HepG2 (cell line): Measurements from ENCODE around the gene CXCR1. TPM values are rescaled to one million over a fixed set of nuclear protein-coding genes. Genes with fewer than 3 reads are reported as not detected.

Experiments used
- CBFB ChIP-seq: sonication (generic); formaldehyde crosslinking; IDR thresholded peaks from 2 replicates; pipeline ENCODE4 v1.4.0; 2020; ENCODE audit warnings: missing genetic modification reagents
- CC2D1A ChIP-seq: sonication (generic); formaldehyde crosslinking; IDR thresholded peaks from 2 replicates; pipeline ENCODE4 v1.8.1; 2023; ENCODE audit warnings: mild to moderate bottlenecking, missing genetic modification reagents
- CHD4 ChIP-seq: fragments of 200-600 bp; sonication (generic); IDR thresholded peaks from 2 replicates; pipeline ENCODE4 v1.7.0; 2017; ENCODE audit warnings: mild to moderate bottlenecking, low read length, borderline replicate concordance
- CREB1 ChIP-seq, 2 experiments: fragments of 450-650 bp in 1 of 2; IDR thresholded peaks; 2 replicates each; pipeline ENCODE4 v1.6.1; 2016 to 2017; ENCODE audit warnings: control low read depth in 1 of 2, mild to moderate bottlenecking in 1 of 2, missing compliant biosample characterization in 1 of 2, missing genetic modification characterization in 1 of 2
- HNF4G ChIP-seq, 2 experiments: sonication (generic) in 1 of 2; formaldehyde crosslinking in 1 of 2; IDR thresholded peaks; 2 replicates each; pipeline versions ENCODE4 v1.4.0 to v1.6.1; 2011 to 2020; ENCODE audit warnings: borderline replicate concordance in 2 of 2, low read depth in 2 of 2, mild to moderate bottlenecking in 2 of 2, low read length in 1 of 2, missing genetic modification reagents in 1 of 2, moderate library complexity in 1 of 2
- HNRNPH1 ChIP-seq: fragments of 200-400 bp; formaldehyde crosslinking; optimal IDR thresholded peaks from 2 replicates; pipeline ENCODE3; 2017; ENCODE audit warnings: mild to moderate bottlenecking, low read depth, low read length
- MAFK ChIP-seq, 2 experiments: IDR thresholded peaks in 1 of 2; conservative IDR thresholded peaks in 1 of 2; 2 replicates each; pipeline ENCODE4 v1.6.1; 2011; ENCODE audit warnings: improper control_type of control experiment in 2 of 2, low read length in 2 of 2
- PTBP1 ChIP-seq: fragments of 200-400 bp; formaldehyde crosslinking; IDR thresholded peaks from 2 replicates; pipeline ENCODE4 v1.6.1; 2018; ENCODE audit warnings: low read length, low read depth; ENCODE audit not compliant: poor library complexity, severe bottlenecking
- RELA ChIP-seq: sonication (generic); formaldehyde crosslinking; IDR thresholded peaks from 2 replicates; pipeline ENCODE4 v1.4.0; 2020; ENCODE audit warnings: missing genetic modification reagents
- REXO4 ChIP-seq: sonication (generic); formaldehyde crosslinking; IDR thresholded peaks from 2 replicates; pipeline ENCODE4 v1.8.0; 2022; ENCODE audit warnings: missing genetic modification reagents, mild to moderate bottlenecking, borderline replicate concordance
- RFX3 ChIP-seq: IDR thresholded peaks from 2 replicates; pipeline ENCODE4 v1.6.1; 2016; ENCODE audit warnings: missing biosample characterization, missing genetic modification reagents
- SIN3B ChIP-seq: fragments of 150-350 bp; IDR thresholded peaks from 2 replicates; pipeline ENCODE4 v1.6.1; 2014; ENCODE audit warnings: low read length
- SOX6 ChIP-seq, 2 experiments: fragments of 450-650 bp in 1 of 2; sonication (generic) in 1 of 2; formaldehyde crosslinking in 1 of 2; IDR thresholded peaks; 2 replicates each; pipeline versions ENCODE4 v1.4.0 to v1.6.1; 2017 to 2020; ENCODE audit warnings: antibody characterized with exemption in 1 of 2, mild to moderate bottlenecking in 1 of 2, missing genetic modification reagents in 1 of 2
- TEAD2 ChIP-seq: sonication (generic); formaldehyde crosslinking; IDR thresholded peaks from 2 replicates; pipeline ENCODE4 v1.9.0; 2021; ENCODE audit warnings: missing genetic modification reagents
- ZNF317 ChIP-seq: sonication (generic); formaldehyde crosslinking; IDR thresholded peaks from 2 replicates; pipeline ENCODE4 v1.5.0; 2020; ENCODE audit warnings: mild to moderate bottlenecking, missing genetic modification reagents
- polyA plus RNA-seq, 8 experiments: library from polyadenylated mRNA; depleted of rRNA in 3 of 8; stranded (reverse) in 7 of 8; unstranded in 1 of 8; fragments of >200 nt; fragmentation: Illumina TruSeq in 4 of 8; extraction: Trizol in 4 of 8; gene quantifications; 2 replicates each; pipeline versions ENCODE4 v1.2.1 to v1.2.3, GENCODE V29; 2011 to 2016; ENCODE audit warnings: low read depth in 4 of 8, missing spikeins in 1 of 8, mixed read lengths in 1 of 8; ENCODE audit not compliant: insufficient read depth in 1 of 8
- total RNA-seq, 5 experiments: library from RNA; depleted of rRNA; stranded (reverse); fragments of >200 nt; fragmentation: Illumina TruSeq; extraction: Trizol; gene quantifications; 2 replicates each; pipeline ENCODE4 v1.2.3, GENCODE V29; 2016; ENCODE audit warnings: low read depth in 1 of 5
- TF ChIP-seq, protein P1 (sequence below): sonication (generic); formaldehyde crosslinking; IDR thresholded peaks from one replicate; pipeline ENCODE4 v1.5.1; 2020; ENCODE audit warnings: mild to moderate bottlenecking, missing genetic modification reagents; ENCODE audit errors: not compliant biosample characterization
- TF ChIP-seq, protein P2 (sequence below): sonication (generic); formaldehyde crosslinking; IDR thresholded peaks from 2 replicates; pipeline ENCODE4 v1.4.0; 2020; ENCODE audit warnings: low read depth, missing genetic modification reagents

The CXCR1 gene
- total and polyA plus RNA-seq, 2 of the 13 experiments (the other 11 are each of a cell fraction or from before 2014, with no cell fraction given): not detected

DNA sequence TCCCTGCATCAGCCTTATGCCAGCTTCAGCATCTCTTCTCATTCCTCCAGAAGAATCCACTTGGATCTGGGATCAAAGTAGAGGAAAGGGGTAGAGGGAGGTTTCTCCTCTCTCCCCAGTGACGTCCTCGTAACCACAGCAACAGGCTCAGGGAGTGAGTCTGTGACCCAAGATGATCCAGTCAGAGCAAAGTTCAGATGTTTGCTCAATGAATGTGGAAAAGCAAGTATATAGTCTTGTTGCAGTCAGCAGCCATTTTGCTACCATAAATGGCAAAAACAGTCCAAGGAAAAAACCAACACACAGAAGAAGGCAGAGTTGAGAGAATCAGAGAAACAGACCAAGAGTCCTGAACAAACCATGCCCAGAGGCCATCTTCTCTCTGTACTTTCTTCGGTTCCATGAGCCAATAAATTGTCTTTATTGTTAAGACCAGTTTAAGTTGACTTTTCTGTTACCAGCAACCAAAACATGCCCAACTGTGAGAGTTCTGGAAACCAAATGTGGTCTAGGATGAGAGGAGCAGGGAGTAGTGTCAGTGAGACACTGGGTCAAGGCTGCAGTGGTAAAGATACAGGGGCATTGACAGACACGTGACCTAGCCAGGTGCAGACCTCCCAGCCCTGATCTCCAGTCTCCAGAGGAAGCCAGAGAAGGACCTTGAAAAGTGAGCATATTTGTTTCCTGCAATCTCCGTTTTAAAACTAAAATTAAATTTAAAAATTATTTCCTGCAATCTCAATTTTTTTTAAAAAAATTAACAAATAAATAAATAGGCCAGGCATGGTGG lies 3.2 kb upstream of the CXCR1 start (continued):
- TF ChIP-seq HNF4G (IDR thresholded peaks at IDR 0.05; ENCODE audit: borderline replicate concordance, low read depth, low read length): 0 out of 2 replicates have a peak, but pooled peaks have one; percentile 19
- no peak for TF ChIP-seq HNF4G (CRISPR knock-in tag; IDR thresholded peaks at IDR 0.05; ENCODE audit: borderline replicate concordance, low read depth)
- TF ChIP-seq CHD4: no peak
- TF ChIP-seq, protein P1, sequence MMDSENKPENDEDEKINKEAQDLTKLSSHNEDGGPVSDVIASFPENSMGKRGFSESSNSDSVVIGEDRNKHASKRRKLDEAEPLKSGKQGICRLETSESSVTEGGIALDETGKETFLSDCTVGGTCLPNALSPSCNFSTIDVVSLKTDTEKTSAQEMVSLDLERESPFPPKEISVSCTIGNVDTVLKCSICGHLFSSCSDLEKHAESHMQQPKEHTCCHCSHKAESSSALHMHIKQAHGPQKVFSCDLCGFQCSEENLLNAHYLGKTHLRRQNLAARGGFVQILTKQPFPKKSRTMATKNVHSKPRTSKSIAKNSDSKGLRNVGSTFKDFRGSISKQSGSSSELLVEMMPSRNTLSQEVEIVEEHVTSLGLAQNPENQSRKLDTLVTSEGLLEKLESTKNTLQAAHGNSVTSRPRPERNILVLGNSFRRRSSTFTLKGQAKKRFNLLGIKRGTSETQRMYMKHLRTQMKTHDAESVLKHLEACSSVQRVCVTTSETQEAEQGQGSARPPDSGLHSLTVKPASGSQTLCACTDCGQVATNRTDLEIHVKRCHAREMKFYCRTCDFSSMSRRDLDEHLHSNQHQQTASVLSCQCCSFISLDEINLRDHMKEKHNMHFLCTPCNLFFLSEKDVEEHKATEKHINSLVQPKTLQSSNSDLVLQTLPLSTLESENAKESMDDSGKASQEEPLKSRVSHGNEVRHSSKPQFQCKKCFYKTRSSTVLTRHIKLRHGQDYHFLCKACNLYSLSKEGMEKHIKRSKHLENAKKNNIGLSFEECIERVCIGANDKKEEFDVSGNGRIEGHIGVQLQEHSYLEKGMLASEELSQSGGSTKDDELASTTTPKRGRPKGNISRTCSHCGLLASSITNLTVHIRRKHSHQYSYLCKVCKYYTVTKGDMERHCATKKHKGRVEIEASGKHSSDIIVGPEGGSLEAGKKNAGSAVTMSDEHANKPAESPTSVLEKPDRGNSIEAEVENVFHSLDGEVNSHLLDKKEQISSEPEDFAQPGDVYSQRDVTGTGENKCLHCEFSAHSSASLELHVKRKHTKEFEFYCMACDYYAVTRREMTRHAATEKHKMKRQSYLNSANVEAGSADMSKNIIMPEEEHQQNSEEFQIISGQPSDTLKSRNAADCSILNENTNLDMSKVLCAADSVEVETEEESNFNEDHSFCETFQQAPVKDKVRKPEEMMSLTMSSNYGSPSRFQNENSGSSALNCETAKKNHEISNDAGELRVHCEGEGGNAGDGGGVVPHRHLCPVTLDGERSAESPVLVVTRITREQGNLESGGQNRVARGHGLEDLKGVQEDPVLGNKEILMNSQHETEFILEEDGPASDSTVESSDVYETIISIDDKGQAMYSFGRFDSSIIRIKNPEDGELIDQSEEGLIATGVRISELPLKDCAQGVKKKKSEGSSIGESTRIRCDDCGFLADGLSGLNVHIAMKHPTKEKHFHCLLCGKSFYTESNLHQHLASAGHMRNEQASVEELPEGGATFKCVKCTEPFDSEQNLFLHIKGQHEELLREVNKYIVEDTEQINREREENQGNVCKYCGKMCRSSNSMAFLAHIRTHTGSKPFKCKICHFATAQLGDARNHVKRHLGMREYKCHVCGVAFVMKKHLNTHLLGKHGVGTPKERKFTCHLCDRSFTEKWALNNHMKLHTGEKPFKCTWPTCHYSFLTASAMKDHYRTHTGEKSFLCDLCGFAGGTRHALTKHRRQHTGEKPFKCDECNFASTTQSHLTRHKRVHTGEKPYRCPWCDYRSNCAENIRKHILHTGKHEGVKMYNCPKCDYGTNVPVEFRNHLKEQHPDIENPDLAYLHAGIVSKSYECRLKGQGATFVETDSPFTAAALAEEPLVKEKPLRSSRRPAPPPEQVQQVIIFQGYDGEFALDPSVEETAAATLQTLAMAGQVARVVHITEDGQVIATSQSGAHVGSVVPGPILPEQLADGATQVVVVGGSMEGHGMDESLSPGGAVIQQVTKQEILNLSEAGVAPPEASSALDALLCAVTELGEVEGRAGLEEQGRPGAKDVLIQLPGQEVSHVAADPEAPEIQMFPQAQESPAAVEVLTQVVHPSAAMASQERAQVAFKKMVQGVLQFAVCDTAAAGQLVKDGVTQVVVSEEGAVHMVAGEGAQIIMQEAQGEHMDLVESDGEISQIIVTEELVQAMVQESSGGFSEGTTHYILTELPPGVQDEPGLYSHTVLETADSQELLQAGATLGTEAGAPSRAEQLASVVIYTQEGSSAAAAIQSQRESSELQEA (CRISPR knock-in tag): no peak
- no peak for TF ChIP-seq MAFK (conservative IDR thresholded peaks at IDR 0.05 in 1 of 2, IDR thresholded peaks at IDR 0.05 in 1 of 2; ENCODE audit: low read length in 2 of 2)
- TF ChIP-seq ZNF317 (CRISPR knock-in tag): no peak
- TF ChIP-seq TEAD2 (CRISPR knock-in tag): no peak
- peak; percentile 39; the same call in 1 of the 2 replicates for TF ChIP-seq CREB1 (IDR thresholded peaks at IDR 0.05)
- TF ChIP-seq CREB1 (CRISPR knock-in tag; IDR thresholded peaks at IDR 0.05): no peak
- TF ChIP-seq, protein P2, sequence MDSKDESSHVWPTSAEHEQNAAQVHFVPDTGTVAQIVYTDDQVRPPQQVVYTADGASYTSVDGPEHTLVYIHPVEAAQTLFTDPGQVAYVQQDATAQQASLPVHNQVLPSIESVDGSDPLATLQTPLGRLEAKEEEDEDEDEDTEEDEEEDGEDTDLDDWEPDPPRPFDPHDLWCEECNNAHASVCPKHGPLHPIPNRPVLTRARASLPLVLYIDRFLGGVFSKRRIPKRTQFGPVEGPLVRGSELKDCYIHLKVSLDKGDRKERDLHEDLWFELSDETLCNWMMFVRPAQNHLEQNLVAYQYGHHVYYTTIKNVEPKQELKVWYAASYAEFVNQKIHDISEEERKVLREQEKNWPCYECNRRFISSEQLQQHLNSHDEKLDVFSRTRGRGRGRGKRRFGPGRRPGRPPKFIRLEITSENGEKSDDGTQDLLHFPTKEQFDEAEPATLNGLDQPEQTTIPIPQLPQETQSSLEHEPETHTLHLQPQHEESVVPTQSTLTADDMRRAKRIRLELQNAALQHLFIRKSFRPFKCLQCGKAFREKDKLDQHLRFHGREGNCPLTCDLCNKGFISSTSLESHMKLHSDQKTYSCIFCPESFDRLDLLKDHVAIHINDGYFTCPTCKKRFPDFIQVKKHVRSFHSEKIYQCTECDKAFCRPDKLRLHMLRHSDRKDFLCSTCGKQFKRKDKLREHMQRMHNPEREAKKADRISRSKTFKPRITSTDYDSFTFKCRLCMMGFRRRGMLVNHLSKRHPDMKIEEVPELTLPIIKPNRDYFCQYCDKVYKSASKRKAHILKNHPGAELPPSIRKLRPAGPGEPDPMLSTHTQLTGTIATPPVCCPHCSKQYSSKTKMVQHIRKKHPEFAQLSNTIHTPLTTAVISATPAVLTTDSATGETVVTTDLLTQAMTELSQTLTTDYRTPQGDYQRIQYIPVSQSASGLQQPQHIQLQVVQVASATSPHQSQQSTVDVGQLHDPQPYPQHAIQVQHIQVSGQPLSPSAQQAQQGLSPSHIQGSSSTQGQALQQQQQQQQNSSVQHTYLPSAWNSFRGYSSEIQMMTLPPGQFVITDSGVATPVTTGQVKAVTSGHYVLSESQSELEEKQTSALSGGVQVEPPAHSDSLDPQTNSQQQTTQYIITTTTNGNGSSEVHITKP (CRISPR knock-in tag): no peak
- no peak for TF ChIP-seq SOX6 (IDR thresholded peaks at IDR 0.05)
- TF ChIP-seq SOX6 (CRISPR knock-in tag; IDR thresholded peaks at IDR 0.05): no peak
- no peak for TF ChIP-seq CC2D1A (CRISPR knock-in tag)
- TF ChIP-seq SIN3B: no peak
- TF ChIP-seq RELA: no peak
- no peak for TF ChIP-seq HNRNPH1
- TF ChIP-seq PTBP1: no peak
- TF ChIP-seq CBFB (CRISPR knock-in tag): no peak
- peak; percentile 68 for TF ChIP-seq RFX3 (CRISPR knock-in tag)
- no peak for TF ChIP-seq REXO4 (CRISPR knock-in tag)
